ENCODE results near the gene THRB. TPM values are rescaled to one million over a fixed set of nuclear protein-coding genes. Genes with fewer than 3 reads are reported as not detected.
A peak's percentile ranks its signal among the peaks of the same experiment; 100 is the strongest.

The THRB gene
- total RNA-seq, 1 donor from 2014 or later: 32.8 TPM

DNA sequence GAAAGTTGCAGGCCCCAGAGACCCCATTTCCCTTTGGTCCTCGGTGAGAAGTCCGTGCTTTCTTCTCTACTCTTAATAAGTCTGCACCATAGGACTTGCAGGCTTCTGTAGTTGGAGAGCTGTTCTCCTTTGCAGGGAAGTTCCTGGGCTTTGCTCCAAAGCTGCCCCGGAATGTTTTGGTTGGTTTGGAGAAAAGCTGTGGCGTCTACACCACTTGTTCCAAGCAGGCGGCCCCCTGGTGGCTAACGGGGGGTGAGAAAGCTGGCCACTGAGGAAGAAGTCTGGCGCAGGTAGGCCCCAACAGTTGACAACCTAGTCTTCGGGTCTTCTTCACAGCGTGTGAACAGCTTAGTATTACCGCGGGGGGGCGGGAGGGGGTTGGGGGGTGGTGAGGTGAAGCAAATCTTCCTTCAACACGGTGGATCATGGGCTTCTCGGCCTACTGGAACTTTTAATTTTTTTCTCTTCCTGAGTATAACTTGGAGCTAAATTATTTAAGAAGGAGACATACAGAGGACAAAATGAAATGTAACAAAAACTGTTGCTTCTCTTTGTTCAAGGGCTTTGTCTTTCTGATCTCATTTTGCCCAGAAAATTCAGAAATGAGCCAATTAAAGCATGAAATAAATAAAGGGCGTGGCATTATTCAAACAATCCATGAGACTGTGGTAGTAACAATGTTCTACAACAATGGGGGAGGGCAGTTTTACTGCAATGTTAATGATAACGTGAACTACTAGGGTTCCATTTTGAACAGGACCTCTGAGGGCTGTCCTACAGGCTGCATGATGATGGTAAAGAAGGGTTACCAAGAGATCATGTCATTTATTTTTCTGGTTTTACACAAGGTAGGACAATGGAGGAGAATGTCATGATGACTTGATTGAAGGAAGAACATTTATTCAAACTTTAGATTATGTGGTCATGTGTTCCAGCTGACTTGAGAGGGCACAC lies 2.2 kb upstream of the THRB start:
- Histone ChIP-seq H3K36me3 (no peaks in the 10 kb centered on the region), H3K9me3 (replicated peaks) (no peaks in the 10 kb centered on the region), H3K4me3 (peak overlapping the region; percentile 80), H3K27me3 (ENCODE audit: low read depth) (peaks cover 21% of the 10 kb centered on the region), H3K4me1 (peaks cover 44% of the 10 kb centered on the region), H3K27ac (replicated peaks) (peak overlapping the region; percentile 95)
- DNase-seq: peak; percentile 78
- TF ChIP-seq, protein P1, sequence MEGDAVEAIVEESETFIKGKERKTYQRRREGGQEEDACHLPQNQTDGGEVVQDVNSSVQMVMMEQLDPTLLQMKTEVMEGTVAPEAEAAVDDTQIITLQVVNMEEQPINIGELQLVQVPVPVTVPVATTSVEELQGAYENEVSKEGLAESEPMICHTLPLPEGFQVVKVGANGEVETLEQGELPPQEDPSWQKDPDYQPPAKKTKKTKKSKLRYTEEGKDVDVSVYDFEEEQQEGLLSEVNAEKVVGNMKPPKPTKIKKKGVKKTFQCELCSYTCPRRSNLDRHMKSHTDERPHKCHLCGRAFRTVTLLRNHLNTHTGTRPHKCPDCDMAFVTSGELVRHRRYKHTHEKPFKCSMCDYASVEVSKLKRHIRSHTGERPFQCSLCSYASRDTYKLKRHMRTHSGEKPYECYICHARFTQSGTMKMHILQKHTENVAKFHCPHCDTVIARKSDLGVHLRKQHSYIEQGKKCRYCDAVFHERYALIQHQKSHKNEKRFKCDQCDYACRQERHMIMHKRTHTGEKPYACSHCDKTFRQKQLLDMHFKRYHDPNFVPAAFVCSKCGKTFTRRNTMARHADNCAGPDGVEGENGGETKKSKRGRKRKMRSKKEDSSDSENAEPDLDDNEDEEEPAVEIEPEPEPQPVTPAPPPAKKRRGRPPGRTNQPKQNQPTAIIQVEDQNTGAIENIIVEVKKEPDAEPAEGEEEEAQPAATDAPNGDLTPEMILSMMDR (IDR thresholded peaks at IDR 0.05; ENCODE audit: borderline replicate concordance): peak; percentile 59
- intact Hi-C loops (cut with micrococcal nuclease): loop anchor here (10.0 kb wide), 1 partner anchor 232 kb away; no protein-coding TSS in a partner anchor

DNA sequence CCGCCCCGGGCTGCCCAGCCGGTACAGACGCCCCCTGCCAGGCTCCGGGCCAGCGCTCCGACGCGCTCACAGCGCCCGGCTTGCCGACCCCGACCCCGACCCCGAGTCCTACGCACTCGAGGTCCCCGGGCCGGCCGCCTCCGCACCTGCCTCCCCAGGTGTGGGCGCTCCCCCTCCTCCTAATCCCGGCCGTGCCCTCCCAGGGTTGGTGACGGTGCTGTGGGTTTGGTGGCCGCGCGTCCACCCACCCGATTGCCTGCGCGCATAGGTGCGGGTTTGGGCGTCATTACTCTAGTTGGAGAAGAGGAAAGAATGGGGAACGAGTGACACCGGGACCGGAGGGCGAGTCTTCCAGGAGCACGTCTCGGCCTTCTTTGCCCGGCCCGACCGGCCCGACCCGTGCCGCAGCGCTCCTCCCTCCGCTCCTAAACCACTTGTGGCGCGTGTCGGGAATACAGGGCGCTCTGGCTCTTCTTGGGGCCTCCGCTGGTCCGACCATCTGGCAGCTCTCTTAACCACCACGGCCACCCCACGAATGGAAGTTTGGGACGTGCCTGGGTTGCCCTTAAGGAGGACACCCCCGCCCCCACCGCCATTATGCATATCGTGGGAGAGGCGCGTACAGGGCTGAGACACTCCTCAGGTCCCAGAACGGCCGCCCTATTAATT lies 810 bp upstream of the THRB start:
- Histone ChIP-seq H3K4me3 (peak overlapping the region; percentile 80), H3K27me3 (ENCODE audit: low read depth) (peaks cover 21% of the 10 kb centered on the region), H3K36me3 (no peaks in the 10 kb centered on the region), H3K9me3 (replicated peaks) (no peaks in the 10 kb centered on the region), H3K27ac (replicated peaks) (peak overlapping the region; percentile 95), H3K4me1 (peaks cover 57% of the 10 kb centered on the region)
- TF ChIP-seq, protein P1 (IDR thresholded peaks at IDR 0.05; ENCODE audit: borderline replicate concordance): peak; percentile 32
- intact Hi-C loops (cut with micrococcal nuclease): loop anchor here (10.0 kb wide), 1 partner anchor 231 kb away; no protein-coding TSS in a partner anchor
- peak; percentile 41 for DNase-seq

DNA sequence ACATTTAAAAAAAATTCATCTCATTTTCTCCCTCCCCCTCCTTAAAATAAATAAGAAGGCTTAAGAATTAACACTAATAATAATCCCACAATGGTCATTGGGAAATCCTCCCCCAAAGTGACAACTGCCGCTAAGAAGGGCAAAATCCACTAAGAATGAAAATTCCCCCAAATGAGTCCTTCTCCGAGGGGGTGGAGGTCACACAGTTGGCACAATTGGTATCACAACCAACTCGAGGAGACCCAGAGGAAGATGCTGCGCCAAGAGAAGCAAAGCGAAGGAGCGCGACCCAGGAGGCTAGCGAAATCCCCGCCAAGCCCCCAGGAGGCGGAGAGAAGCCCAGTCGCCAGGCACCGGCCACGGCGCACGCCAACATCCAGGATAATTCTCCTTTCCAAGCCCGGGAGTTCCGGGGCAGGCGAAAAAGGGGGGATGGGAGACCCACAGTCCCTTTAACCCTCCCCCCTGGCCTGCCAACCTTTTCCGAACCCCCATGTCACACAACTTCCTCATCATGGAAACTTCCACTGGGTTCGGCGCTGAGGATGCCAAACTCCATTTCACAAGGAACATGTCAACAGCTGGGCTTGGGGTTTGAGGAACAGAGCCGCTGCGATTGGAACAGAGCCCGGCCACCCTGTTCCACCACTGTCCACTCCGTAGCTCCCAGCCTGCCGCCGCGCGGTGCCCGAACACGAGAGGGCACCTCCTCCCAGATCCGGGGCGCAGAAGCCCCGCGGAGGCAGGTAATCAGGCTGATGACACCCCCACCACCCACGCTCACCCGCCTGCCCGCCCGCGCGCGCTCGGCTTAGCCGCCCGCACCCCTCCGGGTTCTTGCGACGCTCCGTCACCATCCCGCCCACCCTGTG lies 668 bp downstream of the THRB start:
- Histone ChIP-seq H3K27me3 (ENCODE audit: low read depth) (peaks cover 21% of the 10 kb centered on the region), H3K27ac (replicated peaks) (peak overlapping the region; percentile 95), H3K4me3 (peak overlapping the region; percentile 80), H3K9me3 (replicated peaks) (no peaks in the 10 kb centered on the region), H3K36me3 (no peaks in the 10 kb centered on the region), H3K4me1 (peaks cover 71% of the 10 kb centered on the region)
- TF ChIP-seq, protein P1 (IDR thresholded peaks at IDR 0.05; ENCODE audit: borderline replicate concordance): peak; percentile 3
- intact Hi-C loops (cut with micrococcal nuclease): loop anchor here (10.0 kb wide), 1 partner anchor 229 kb away; no protein-coding TSS in a partner anchor
- peak; percentile 83 for DNase-seq

- TF ChIP-seq, protein P1 (IDR thresholded peaks at IDR 0.05; ENCODE audit: borderline replicate concordance): no peak
- no peaks in the 10 kb centered on the region for H3K9me3 ChIP-seq (replicated peaks)
- H3K27ac ChIP-seq (replicated peaks): peak overlapping the region; percentile 95
- H3K4me1 ChIP-seq: peaks cover 74% of the 10 kb centered on the region
- peak overlapping the region; percentile 80 for H3K4me3 ChIP-seq
- no peak for DNase-seq
- H3K36me3 ChIP-seq: no peaks in the 10 kb centered on the region
- intact Hi-C loops (cut with micrococcal nuclease): loop anchor here (10.0 kb wide), 1 partner anchor 228 kb away; no protein-coding TSS in a partner anchor
- H3K27me3 ChIP-seq (ENCODE audit: low read depth): peaks cover 21% of the 10 kb centered on the region
These were observed 1.6 kb downstream of the THRB start for GRCh38 chr3:24492971-24493551.
